ENCODE data around the gene CCDC196. TPM values are rescaled to one million over a fixed set of nuclear protein-coding genes. Genes with fewer than 3 reads are reported as not detected.

Gene CCDC196, protein sequence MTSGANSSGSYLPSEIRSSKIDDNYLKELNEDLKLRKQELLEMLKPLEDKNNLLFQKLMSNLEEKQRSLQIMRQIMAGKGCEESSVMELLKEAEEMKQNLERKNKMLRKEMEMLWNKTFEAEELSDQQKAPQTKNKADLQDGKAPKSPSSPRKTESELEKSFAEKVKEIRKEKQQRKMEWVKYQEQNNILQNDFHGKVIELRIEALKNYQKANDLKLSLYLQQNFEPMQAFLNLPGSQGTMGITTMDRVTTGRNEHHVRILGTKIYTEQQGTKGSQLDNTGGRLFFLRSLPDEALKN
- total RNA-seq (ENCODE audit: unreplicated experiment): not detected
- long read RNA-seq: 0 reads

DNA sequence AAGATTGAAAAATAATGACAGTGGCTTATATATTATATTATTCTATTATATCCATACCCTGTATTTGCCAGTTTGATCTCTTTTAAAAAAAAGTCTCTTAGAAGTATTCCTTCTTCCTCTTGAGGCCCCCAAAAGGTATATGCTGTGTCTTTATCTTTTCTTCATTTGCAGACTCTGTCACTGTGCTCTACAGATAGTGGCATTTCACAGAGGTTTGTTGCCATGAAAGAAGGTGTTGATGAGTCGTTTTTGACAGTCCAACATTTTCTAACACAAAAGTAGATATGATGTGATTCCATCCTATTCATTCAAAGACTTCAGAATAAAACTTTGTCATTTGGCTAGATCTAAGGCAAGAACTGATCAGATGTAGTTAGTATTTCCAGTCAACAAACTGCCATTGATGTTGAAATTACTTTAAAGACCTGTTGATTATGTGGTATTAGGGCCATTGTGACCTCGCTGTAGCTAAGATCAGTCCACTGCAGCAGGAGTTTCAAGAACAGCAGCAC, at the start of gene CCDC196:
Gene CCDC196 (plus strand): TSS at position 462 of the 512 bp plus-strand sequence. CDS start 132 bp downstream, outside the sequence.
- H3K9me3 Mint-ChIP-seq (ENCODE audit: unreplicated experiment): no peaks in the 10 kb centered on the region
- no peak for DNase-seq
- no peak within 1 kb of the TSS for H3K27ac Mint-ChIP-seq (ENCODE audit: unreplicated experiment)
- H3K4me1 Mint-ChIP-seq (ENCODE audit: low read depth, unreplicated experiment): peaks cover 2% of the 10 kb centered on the region
- no peaks in the 10 kb centered on the region for H3K27me3 Mint-ChIP-seq (ENCODE audit: unreplicated experiment)
- no peak for TF ChIP-seq CTCF (IDR thresholded peaks at IDR 0.05; ENCODE audit: partially characterized antibody, unreplicated experiment)
- H3K4me3 Mint-ChIP-seq (ENCODE audit: unreplicated experiment): no peak within 1 kb of the TSS
- H3K36me3 Mint-ChIP-seq (ENCODE audit: unreplicated experiment): no peaks in the 10 kb centered on the region

GRCh38 chr14:66440801-66441200, 45.4 kb upstream of the CCDC196 start:
- TF ChIP-seq CTCF (IDR thresholded peaks at IDR 0.05; ENCODE audit: partially characterized antibody, unreplicated experiment): no peak
- H3K36me3 Mint-ChIP-seq (ENCODE audit: unreplicated experiment): peaks cover 8% of the 10 kb centered on the region
- no peak overlapping the region for H3K27ac Mint-ChIP-seq (ENCODE audit: unreplicated experiment)
- H3K4me3 Mint-ChIP-seq (ENCODE audit: unreplicated experiment): no peak overlapping the region
- peaks cover 6% of the 10 kb centered on the region for H3K4me1 Mint-ChIP-seq (ENCODE audit: low read depth, unreplicated experiment)
- no peaks in the 10 kb centered on the region for H3K27me3 Mint-ChIP-seq (ENCODE audit: unreplicated experiment)
- H3K9me3 Mint-ChIP-seq (ENCODE audit: unreplicated experiment): peaks cover 2% of the 10 kb centered on the region
- no peak for DNase-seq

DNA sequence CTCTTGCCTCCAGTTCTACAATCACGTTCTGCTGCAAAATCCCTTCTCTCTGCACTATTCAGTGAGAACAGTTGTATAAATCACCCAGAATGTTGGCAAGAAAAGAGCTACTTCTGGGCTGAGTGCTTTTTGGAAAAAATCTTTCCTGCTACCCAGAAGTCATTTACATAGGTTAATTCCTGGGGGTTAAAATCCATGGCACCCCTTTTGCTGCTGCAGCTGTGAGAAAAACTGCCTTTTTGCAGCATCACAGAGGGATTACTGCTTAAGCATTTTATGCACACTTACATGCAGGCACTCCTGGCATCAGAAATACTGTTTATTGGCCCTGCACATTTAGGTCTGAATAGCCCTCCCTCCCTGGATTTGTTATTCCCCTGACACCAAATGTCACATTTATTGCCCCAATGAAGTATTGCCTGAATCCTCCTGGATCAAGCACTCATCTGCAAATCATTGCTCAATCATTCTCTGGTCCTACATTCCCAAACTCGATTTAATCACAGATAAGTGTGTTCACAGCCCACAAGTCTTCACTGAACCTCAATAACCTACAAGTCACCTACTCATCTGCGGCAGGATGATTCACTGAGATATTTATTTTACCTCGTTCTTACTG, 43.1 kb upstream of the CCDC196 start:
- no peak for DNase-seq
- Mint-ChIP-seq H3K4me3 (ENCODE audit: unreplicated experiment) (no peak overlapping the region), H3K27ac (ENCODE audit: unreplicated experiment) (no peak overlapping the region), H3K9me3 (ENCODE audit: unreplicated experiment) (peaks cover 6% of the 10 kb centered on the region), H3K4me1 (ENCODE audit: low read depth, unreplicated experiment) (peaks cover 18% of the 10 kb centered on the region), H3K36me3 (ENCODE audit: unreplicated experiment) (peaks cover 8% of the 10 kb centered on the region), H3K27me3 (ENCODE audit: unreplicated experiment) (peaks cover 3% of the 10 kb centered on the region)
- TF ChIP-seq CTCF (IDR thresholded peaks at IDR 0.05; ENCODE audit: partially characterized antibody, unreplicated experiment): no peak

- Mint-ChIP-seq H3K27me3 (ENCODE audit: unreplicated experiment) (peaks cover 3% of the 10 kb centered on the region), H3K36me3 (ENCODE audit: unreplicated experiment) (peaks cover 8% of the 10 kb centered on the region), H3K4me3 (ENCODE audit: unreplicated experiment) (no peak overlapping the region), H3K4me1 (ENCODE audit: low read depth, unreplicated experiment) (peaks cover 18% of the 10 kb centered on the region), H3K27ac (ENCODE audit: unreplicated experiment) (no peak overlapping the region), H3K9me3 (ENCODE audit: unreplicated experiment) (peaks cover 4% of the 10 kb centered on the region)
- TF ChIP-seq CTCF (IDR thresholded peaks at IDR 0.05; ENCODE audit: partially characterized antibody, unreplicated experiment): no peak
- no peak for DNase-seq
These were observed 42.4 kb upstream of the CCDC196 start for GRCh38 chr14:66443785-66444184.
